ENCODE data around the gene CD72.

Gene CD72

GRCh38 chr9:35666045-35666444, 47.8 kb upstream of the CD72 start:
- TF ChIP-seq CSDC2 (CRISPR knock-in tag; IDR thresholded peaks at IDR 0.05): no peak
- no peak for TF ChIP-seq ZNF70 (CRISPR knock-in tag; IDR thresholded peaks at IDR 0.05)
- no peak for TF ChIP-seq ZFP30 (CRISPR knock-in tag; IDR thresholded peaks at IDR 0.05)
- no peak for TF ChIP-seq RARB (CRISPR knock-in tag; IDR thresholded peaks at IDR 0.05)
- TF ChIP-seq ZC3H10 (CRISPR knock-in tag; IDR thresholded peaks at IDR 0.05): no peak
- no peak for TF ChIP-seq GLIS3 (CRISPR knock-in tag; IDR thresholded peaks at IDR 0.05)
- no peak for TF ChIP-seq TCF4 (CRISPR knock-in tag; IDR thresholded peaks at IDR 0.05; ENCODE audit: borderline replicate concordance)
- ATAC-seq: peak; percentile 2; the same call in 1 of the 3 replicates

GRCh38 chr9:35665471-35665818, 47.2 kb upstream of the CD72 start:
- no peak for ATAC-seq

GRCh38 chr9:35664531-35665470, 46.6 kb upstream of the CD72 start, which contains the start of gene ARHGEF39:
Gene ARHGEF39, minus strand, starts transcription at chr9:35665195. Its CDS starts 26 bp downstream, at chr9:35665169.
- ATAC-seq: peak; percentile 87
- no peak for TF ChIP-seq CSDC2 (CRISPR knock-in tag; IDR thresholded peaks at IDR 0.05)
- TF ChIP-seq ZFP3 (CRISPR knock-in tag; IDR thresholded peaks at IDR 0.05): 0 out of 2 replicates have a peak, but pooled peaks have one; percentile 31
- TF ChIP-seq PPARA (CRISPR knock-in tag; IDR thresholded peaks at IDR 0.05; ENCODE audit: borderline replicate concordance): no peak
- TF ChIP-seq ZNF8 (CRISPR knock-in tag; IDR thresholded peaks at IDR 0.05): no peak
- no peak for TF ChIP-seq ZC3H10 (CRISPR knock-in tag; IDR thresholded peaks at IDR 0.05)

More at GRCh38 chr9:35665471-35665818, 47.2 kb upstream of the CD72 start:
- TF ChIP-seq ARNTL (CRISPR knock-in tag; IDR thresholded peaks at IDR 0.05; ENCODE audit: borderline replicate concordance, low read depth) (no peak), CREB5 (CRISPR knock-in tag; IDR thresholded peaks at IDR 0.05; ENCODE audit: low read depth) (no peak), ESRRG (CRISPR knock-in tag; IDR thresholded peaks at IDR 0.05) (no peak), RARB (CRISPR knock-in tag; IDR thresholded peaks at IDR 0.05) (no peak), ZC3H10 (CRISPR knock-in tag; IDR thresholded peaks at IDR 0.05) (no peak), CSDC2 (CRISPR knock-in tag; IDR thresholded peaks at IDR 0.05) (no peak), SNAI2 (CRISPR knock-in tag; IDR thresholded peaks at IDR 0.05) (no peak), TSHZ2 (CRISPR knock-in tag; IDR thresholded peaks at IDR 0.05) (no peak), CSRNP3 (CRISPR knock-in tag; IDR thresholded peaks at IDR 0.05) (no peak), OSR1 (CRISPR knock-in tag; IDR thresholded peaks at IDR 0.05) (no peak), PPARA (CRISPR knock-in tag; IDR thresholded peaks at IDR 0.05; ENCODE audit: borderline replicate concordance) (no peak), BACH2 (CRISPR knock-in tag; IDR thresholded peaks at IDR 0.05; ENCODE audit: borderline replicate concordance) (no peak), GLIS3 (CRISPR knock-in tag; IDR thresholded peaks at IDR 0.05) (no peak), TCF4 (CRISPR knock-in tag; IDR thresholded peaks at IDR 0.05; ENCODE audit: borderline replicate concordance) (no peak)

GRCh38 chr9:35662437-35662836, 44.2 kb upstream of the CD72 start:
- TF ChIP-seq PATZ1 (CRISPR knock-in tag; IDR thresholded peaks at IDR 0.05; ENCODE audit: borderline replicate concordance): no peak
- TF ChIP-seq TCF4 (CRISPR knock-in tag; IDR thresholded peaks at IDR 0.05; ENCODE audit: borderline replicate concordance): no peak
- no peak for TF ChIP-seq ZNF70 (CRISPR knock-in tag; IDR thresholded peaks at IDR 0.05)
- TF ChIP-seq ISL1 (CRISPR knock-in tag; IDR thresholded peaks at IDR 0.05): no peak
- no peak for TF ChIP-seq ZNF8 (CRISPR knock-in tag; IDR thresholded peaks at IDR 0.05)
- no peak for TF ChIP-seq ZFP3 (CRISPR knock-in tag; IDR thresholded peaks at IDR 0.05)
- no peak for TF ChIP-seq GLIS3 (CRISPR knock-in tag; IDR thresholded peaks at IDR 0.05)
- TF ChIP-seq ZNF565 (CRISPR knock-in tag; conservative IDR thresholded peaks at IDR 0.05; ENCODE audit: low read depth): no peak
- TF ChIP-seq ZFP30 (CRISPR knock-in tag; IDR thresholded peaks at IDR 0.05): no peak
- TF ChIP-seq SNAI2 (CRISPR knock-in tag; IDR thresholded peaks at IDR 0.05): no peak
- TF ChIP-seq TOX (CRISPR knock-in tag; IDR thresholded peaks at IDR 0.05; ENCODE audit: borderline replicate concordance): no peak
- no peak for TF ChIP-seq ARNTL (CRISPR knock-in tag; IDR thresholded peaks at IDR 0.05; ENCODE audit: borderline replicate concordance, low read depth)
- TF ChIP-seq BACH2 (CRISPR knock-in tag; IDR thresholded peaks at IDR 0.05; ENCODE audit: borderline replicate concordance): no peak
- TF ChIP-seq CSDC2 (CRISPR knock-in tag; IDR thresholded peaks at IDR 0.05): no peak
- TF ChIP-seq CSRNP3 (CRISPR knock-in tag; IDR thresholded peaks at IDR 0.05): no peak
- TF ChIP-seq PPARA (CRISPR knock-in tag; IDR thresholded peaks at IDR 0.05; ENCODE audit: borderline replicate concordance): no peak
- no peak for TF ChIP-seq RARB (CRISPR knock-in tag; IDR thresholded peaks at IDR 0.05)
- TF ChIP-seq ESRRG (CRISPR knock-in tag; IDR thresholded peaks at IDR 0.05): no peak
- ATAC-seq: no peak

Measured in SK-N-SH treated with all-trans-retinoic acid at 6 μM for 48 hours (cell line).